HG03066 (cell line): ENCODE measurements around the gene PPP2R2D.

ENCODE experiments used
- ATAC-seq: cut with Tn5 transposase; IDR thresholded peaks from one replicate; pipeline ENCODE4 v1.9.1; 2021; ENCODE audit warnings: low read depth; ENCODE audit not compliant: unreplicated experiment

PPP2R2D gene

GRCh38 chr10:131886237-131886636 is 14.6 kb upstream of the PPP2R2D start:
- ATAC-seq = no peak

- ATAC-seq = no peak
Observed at GRCh38 chr10:131888186-131888604, 12.6 kb upstream of the PPP2R2D start.

- ATAC-seq = no peak
Observed at GRCh38 chr10:131889755-131890154, 11.1 kb upstream of the PPP2R2D start.

- no peak for ATAC-seq
Observed at GRCh38 chr10:131890276-131891195, 10.3 kb upstream of the PPP2R2D start.

- ATAC-seq = no peak
Observed at GRCh38 chr10:131891196-131891928, 9.4 kb upstream of the PPP2R2D start.

GRCh38 chr10:131891929-131892805 is 8.6 kb upstream of the PPP2R2D start:
- no peak for ATAC-seq

GRCh38 chr10:131892806-131893675 is 7.8 kb upstream of the PPP2R2D start:
- ATAC-seq = no peak

GRCh38 chr10:131895116-131895515 is 5.7 kb upstream of the PPP2R2D start:
- ATAC-seq = no peak

GRCh38 chr10:131896403-131896802 is 4.4 kb upstream of the PPP2R2D start:
- no peak for ATAC-seq

GRCh38 chr10:131897297-131897899 is 3.4 kb upstream of the PPP2R2D start:
- no peak for ATAC-seq

- no peak for ATAC-seq
Observed at GRCh38 chr10:131898061-131898460, 2.7 kb upstream of the PPP2R2D start.

GRCh38 chr10:131898713-131899112 is 2.1 kb upstream of the PPP2R2D start:
- no peak for ATAC-seq

GRCh38 chr10:131899116-131899690 is 1.6 kb upstream of the PPP2R2D start:
- no peak for ATAC-seq

- no peak for ATAC-seq
Observed at GRCh38 chr10:131899695-131900349, 986 bp upstream of the PPP2R2D start.

- ATAC-seq = peak; percentile 27
Observed at GRCh38 chr10:131901181-131901829, 497 bp downstream of the PPP2R2D start.

- no peak for ATAC-seq
Observed at GRCh38 chr10:131902211-131902610, 1.4 kb downstream of the PPP2R2D start.

- no peak for ATAC-seq
Observed at GRCh38 chr10:131902691-131903090, 1.9 kb downstream of the PPP2R2D start.

- ATAC-seq = no peak
Observed at GRCh38 chr10:131905267-131905571, 4.4 kb downstream of the PPP2R2D start.
